PC-9 (cell line): ENCODE results near the gene THOC6. TPM values are rescaled to one million over a fixed set of nuclear protein-coding genes. Genes with fewer than 3 reads are reported as not detected.

ENCODE experiments used
- BruUV-seq: library from RNA; stranded (reverse); fragments of 400-500 nt; replicated peaks from 2 replicates; lab custom pipeline; 2021; lab: Mats Ljungman, UMichigan
- CTCF ChIA-PET: fragments of 300-600 bp; sonication (Branson Sonifier 250); formaldehyde crosslinking; loops from one replicate; lab custom pipeline; 2022; ENCODE audit warnings: antibody characterized with exemption; lab: Charles Lee
- POLR2A ChIA-PET: fragments of 300-600 bp; sonication (Branson Sonifier 250); formaldehyde crosslinking; loops from one replicate; lab custom pipeline; 2022; ENCODE audit warnings: antibody characterized with exemption; ENCODE audit not compliant: unreplicated experiment; lab: Charles Lee
- DNase-seq, 2 experiments: peaks; one replicate each; pipeline versions ENCODE4 v3.0.0 to v3.0.0-alpha.2; 2015 to 2022; ENCODE audit warnings: mixed read lengths in 1 of 2
- H2AFZ ChIP-seq: fragments of 200-600 bp; sonication (generic); 2 replicates; pipeline ENCODE4 v1.8.1; 2017; ENCODE audit warnings: antibody characterized with exemption
- H3F3A ChIP-seq: fragments of 200-600 bp; sonication (generic); 2 replicates; pipeline ENCODE4 v1.8.1; 2017; ENCODE audit warnings: antibody characterized with exemption, mild to moderate bottlenecking, low read depth; ENCODE audit not compliant: insufficient read depth
- H3K27ac ChIP-seq: fragments of 200-600 bp; sonication (generic); 2 replicates; pipeline ENCODE4 v1.6.1; 2016; ENCODE audit warnings: mixed run types
- H3K27me3 ChIP-seq: fragments of 200-600 bp; sonication (generic); 2 replicates; pipeline ENCODE4 v1.6.1; 2016; ENCODE audit warnings: low read depth, mixed run types; ENCODE audit not compliant: insufficient read depth
- H3K36me3 ChIP-seq: fragments of 200-600 bp; sonication (generic); 2 replicates; pipeline ENCODE4 v1.6.1; 2016; ENCODE audit warnings: low read depth, mixed run types
- H3K4me1 ChIP-seq: fragments of 200-600 bp; sonication (generic); replicated peaks from 2 replicates; pipeline ENCODE4 v1.6.1; 2016; ENCODE audit warnings: mixed run types; ENCODE audit not compliant: insufficient read depth
- H3K4me2 ChIP-seq: fragments of 200-600 bp; sonication (generic); 2 replicates; pipeline ENCODE4 v1.6.1; 2017; ENCODE audit warnings: mixed run types
- H3K4me3 ChIP-seq: fragments of 200-600 bp; sonication (generic); 2 replicates; pipeline ENCODE4 v1.6.1; 2016; ENCODE audit warnings: mixed run types
- H3K79me2 ChIP-seq: fragments of 200-600 bp; sonication (generic); 2 replicates; pipeline ENCODE4 v1.6.1; 2017; ENCODE audit warnings: low read depth, mixed run types
- H3K9me2 ChIP-seq: fragments of 200-600 bp; sonication (generic); 2 replicates; pipeline ENCODE4 v1.8.1; 2017; ENCODE audit warnings: mild to moderate bottlenecking; ENCODE audit not compliant: insufficient read depth
- H3K9me3 ChIP-seq: fragments of 200-600 bp; sonication (generic); 2 replicates; pipeline ENCODE4 v1.8.1; 2016; ENCODE audit warnings: low read depth; ENCODE audit not compliant: insufficient read depth
- H4K20me1 ChIP-seq: fragments of 200-600 bp; sonication (generic); 2 replicates; pipeline ENCODE4 v1.8.1; 2017; ENCODE audit not compliant: insufficient read depth
- EZH2 ChIP-seq: fragments of 200-600 bp; sonication (generic); IDR thresholded peaks from 2 replicates; pipeline ENCODE4 v1.8.0; 2017; ENCODE audit warnings: antibody characterized with exemption, low read depth
- intact Hi-C: fragments of 100-400 bp; cut with micrococcal nuclease; formaldehyde crosslinking; loops from one replicate; pipeline ENCODE4 v1.10.0; 2022; ENCODE audit not compliant: unreplicated experiment
- total RNA-seq: library from RNA; stranded (reverse); gene quantifications from 2 replicates; pipeline ENCODE4 v1.2.3, GENCODE V29; 2021
- TF ChIP-seq, protein P1 (sequence below): fragments of 200-600 bp; sonication (generic); conservative IDR thresholded peaks from 2 replicates; pipeline ENCODE4 v1.6.1; 2017; ENCODE audit warnings: mixed run types, antibody characterized with exemption, mild to moderate bottlenecking, moderate library complexity

THOC6 gene
- total RNA-seq, 1 experiment from 2014 or later, result 69.9 TPM

DNA sequence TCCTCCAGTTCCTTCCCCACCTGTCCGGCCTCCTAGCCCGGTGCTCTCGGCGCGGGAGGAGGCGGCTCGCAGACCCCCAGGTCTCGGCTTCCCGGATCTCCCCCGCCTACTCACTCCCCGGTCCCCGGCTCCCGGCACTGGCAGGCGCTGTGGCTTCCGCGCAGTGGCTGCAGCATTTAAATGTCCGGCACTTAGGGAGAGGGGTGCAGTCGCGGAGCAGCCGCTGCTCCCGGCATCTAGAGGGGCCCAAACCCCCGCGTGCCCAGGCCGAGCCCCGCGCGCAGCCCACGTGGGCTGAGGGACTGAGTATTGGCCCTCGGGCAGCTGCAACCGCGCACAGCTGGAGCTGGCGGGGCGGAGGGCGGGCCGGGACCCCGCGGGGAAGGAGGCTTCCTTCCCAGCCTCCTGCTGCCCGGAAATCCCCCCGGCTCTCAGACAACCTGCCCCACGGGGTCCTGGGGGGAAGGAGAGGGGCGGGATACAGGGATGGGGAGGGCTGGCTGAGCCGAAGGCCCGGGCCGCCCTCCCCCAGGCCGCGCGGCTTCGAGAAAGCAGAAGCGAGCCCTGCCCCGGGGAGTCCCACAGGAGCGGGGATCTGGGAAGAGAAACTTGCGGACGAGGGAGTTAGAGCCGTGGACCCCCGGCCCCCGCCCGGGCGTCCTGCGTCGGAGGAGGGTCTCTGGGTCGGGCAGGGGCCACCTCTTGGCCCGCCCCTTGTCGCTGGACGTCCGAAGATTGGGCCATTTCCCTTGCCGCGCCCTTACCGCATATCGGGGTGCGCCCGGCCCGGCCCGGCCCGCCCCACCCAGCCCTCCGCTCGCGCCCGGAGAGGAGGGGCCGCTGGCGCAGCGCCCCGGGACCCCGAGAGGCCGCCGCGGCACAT lies 22.2 kb downstream of the THOC6 start, which contains the start of gene MMP25:
MMP25 (plus strand) TSS at position 804 of the 883 bp plus-strand sequence. CDS start 357 bp downstream, outside the sequence.
- DNase-seq, result no peak
- H4K20me1 ChIP-seq, result no peaks in the 10 kb centered on the region
- peaks cover 8% of the 10 kb centered on the region; the same call in 1 of the 2 replicates for H3K4me1 ChIP-seq
- no peak within 1 kb of the TSS for H3K27ac ChIP-seq
- 0 out of 2 replicates have a peak, but pooled peaks have one; percentile 39 for TF ChIP-seq EZH2
- TF ChIP-seq, protein P1, sequence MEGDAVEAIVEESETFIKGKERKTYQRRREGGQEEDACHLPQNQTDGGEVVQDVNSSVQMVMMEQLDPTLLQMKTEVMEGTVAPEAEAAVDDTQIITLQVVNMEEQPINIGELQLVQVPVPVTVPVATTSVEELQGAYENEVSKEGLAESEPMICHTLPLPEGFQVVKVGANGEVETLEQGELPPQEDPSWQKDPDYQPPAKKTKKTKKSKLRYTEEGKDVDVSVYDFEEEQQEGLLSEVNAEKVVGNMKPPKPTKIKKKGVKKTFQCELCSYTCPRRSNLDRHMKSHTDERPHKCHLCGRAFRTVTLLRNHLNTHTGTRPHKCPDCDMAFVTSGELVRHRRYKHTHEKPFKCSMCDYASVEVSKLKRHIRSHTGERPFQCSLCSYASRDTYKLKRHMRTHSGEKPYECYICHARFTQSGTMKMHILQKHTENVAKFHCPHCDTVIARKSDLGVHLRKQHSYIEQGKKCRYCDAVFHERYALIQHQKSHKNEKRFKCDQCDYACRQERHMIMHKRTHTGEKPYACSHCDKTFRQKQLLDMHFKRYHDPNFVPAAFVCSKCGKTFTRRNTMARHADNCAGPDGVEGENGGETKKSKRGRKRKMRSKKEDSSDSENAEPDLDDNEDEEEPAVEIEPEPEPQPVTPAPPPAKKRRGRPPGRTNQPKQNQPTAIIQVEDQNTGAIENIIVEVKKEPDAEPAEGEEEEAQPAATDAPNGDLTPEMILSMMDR, result no peak
- intact Hi-C loops, result no loop called here
- H3K79me2 ChIP-seq, result no peaks in the 10 kb centered on the region
- H3K27me3 ChIP-seq, result no peaks in the 10 kb centered on the region
- H3K9me2 ChIP-seq, result no peaks in the 10 kb centered on the region
- peak within 1 kb of the TSS; percentile 86 for H2AFZ ChIP-seq
- peaks cover 15% of the 10 kb centered on the region; the same call in 1 of the 2 replicates for H3F3A ChIP-seq
- BruUV-seq, result no TSS peak
- H3K4me2 ChIP-seq, result peak within 1 kb of the TSS; percentile 100
- peak within 1 kb of the TSS; percentile 92 for H3K4me3 ChIP-seq
- POLR2A ChIA-PET, result interaction anchor here (0.7 kb wide), 1 partner anchor 468 kb away, joined by 5 read pairs; no protein-coding TSS in a partner anchor
- CTCF ChIA-PET, result interaction anchor here (0.9 kb wide), 1 partner anchor 13 kb away, joined by 3 read pairs; no protein-coding TSS in a partner anchor
- H3K36me3 ChIP-seq, result no peaks in the 10 kb centered on the region
- H3K9me3 ChIP-seq, result no peaks in the 10 kb centered on the region

DNA sequence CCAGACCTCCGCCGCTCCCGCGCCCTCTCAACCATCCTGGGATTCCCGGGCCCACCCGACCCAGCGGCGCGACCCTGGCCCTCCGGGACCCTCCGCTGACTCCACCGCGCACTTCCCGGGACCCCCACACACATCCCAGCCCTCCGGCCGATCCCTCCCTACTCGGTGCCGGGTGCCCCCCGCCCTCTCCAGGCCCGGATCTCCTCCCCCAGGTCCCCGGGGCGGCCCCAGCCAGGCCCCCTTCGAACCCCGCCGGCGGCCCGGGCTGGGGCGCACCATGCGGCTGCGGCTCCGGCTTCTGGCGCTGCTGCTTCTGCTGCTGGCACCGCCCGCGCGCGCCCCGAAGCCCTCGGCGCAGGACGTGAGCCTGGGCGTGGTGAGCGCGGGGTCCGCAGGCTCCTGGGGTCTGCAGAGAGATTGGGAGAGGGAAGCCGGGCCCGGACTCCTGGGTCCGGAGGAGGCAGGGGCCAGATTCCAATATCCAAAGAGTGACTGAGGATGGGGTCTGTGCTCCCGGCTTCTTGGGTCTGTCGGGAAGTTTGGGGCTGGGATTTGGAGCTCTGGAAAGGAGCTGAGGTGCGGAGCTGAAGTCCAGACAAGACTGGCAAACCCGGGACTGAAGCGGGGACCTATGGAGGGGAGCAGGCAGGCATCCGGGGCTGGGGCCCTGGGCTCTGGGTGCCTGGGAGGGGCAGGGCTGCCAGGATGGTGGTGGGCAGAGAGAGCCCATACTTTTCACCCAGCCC lies 23.0 kb downstream of the THOC6 start:
- POLR2A ChIA-PET, result interaction anchor here (0.6 kb wide), 1 partner anchor 52 kb away, joined by 4 read pairs; no protein-coding TSS in a partner anchor
- Histone ChIP-seq H3K36me3 (no peaks in the 10 kb centered on the region), H3K4me3 (no peak overlapping the region; the same call in 1 of the 2 replicates), H3K27ac (no peak overlapping the region), H3F3A (peaks cover 15% of the 10 kb centered on the region; the same call in 1 of the 2 replicates), H2AFZ (no peak overlapping the region), H3K4me2 (no peak overlapping the region), H3K27me3 (no peaks in the 10 kb centered on the region), H3K9me3 (no peaks in the 10 kb centered on the region), H4K20me1 (no peaks in the 10 kb centered on the region), H3K79me2 (no peaks in the 10 kb centered on the region), H3K9me2 (no peaks in the 10 kb centered on the region), H3K4me1 (peaks cover 8% of the 10 kb centered on the region; the same call in 1 of the 2 replicates)
- BruUV-seq, result no TSS peak
- CTCF ChIA-PET, result no interaction called here
- intact Hi-C loops, result no loop called here
- no peak for DNase-seq
- TF ChIP-seq, protein P1, result no peak
- TF ChIP-seq EZH2, result no peak

DNA sequence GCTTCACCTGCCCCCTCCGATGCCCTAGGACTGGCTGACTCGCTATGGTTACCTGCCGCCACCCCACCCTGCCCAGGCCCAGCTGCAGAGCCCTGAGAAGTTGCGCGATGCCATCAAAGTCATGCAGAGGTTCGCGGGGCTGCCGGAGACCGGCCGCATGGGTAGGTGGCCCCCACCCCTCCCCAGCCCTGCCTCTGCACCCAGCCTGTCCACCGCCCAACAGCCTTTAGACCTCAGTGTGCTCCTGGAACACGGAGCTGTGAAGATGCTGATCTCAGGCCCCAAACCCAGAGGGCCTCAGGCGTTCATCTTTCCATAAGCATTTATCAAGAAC lies 23.5 kb downstream of the THOC6 start:
- H3K9me3 ChIP-seq, result no peaks in the 10 kb centered on the region
- H3K79me2 ChIP-seq, result no peaks in the 10 kb centered on the region
- ChIA-PET POLR2A (interaction anchor here (0.6 kb wide), 2 partner anchors 26 to 53 kb away, joined by 4 to 5 read pairs; no protein-coding TSS in a partner anchor), CTCF (no interaction called here)
- no TSS peak for BruUV-seq
- TF ChIP-seq EZH2, result no peak
- TF ChIP-seq, protein P1, result no peak
- H4K20me1 ChIP-seq, result no peaks in the 10 kb centered on the region
- H3K27ac ChIP-seq, result no peak overlapping the region
- no peak overlapping the region for H3K4me3 ChIP-seq
- no peaks in the 10 kb centered on the region for H3K36me3 ChIP-seq
- peaks cover 15% of the 10 kb centered on the region; the same call in 1 of the 2 replicates for H3F3A ChIP-seq
- H3K27me3 ChIP-seq, result no peaks in the 10 kb centered on the region
- H3K9me2 ChIP-seq, result no peaks in the 10 kb centered on the region
- no peak overlapping the region for H3K4me2 ChIP-seq
- peaks cover 8% of the 10 kb centered on the region; the same call in 1 of the 2 replicates for H3K4me1 ChIP-seq
- DNase-seq, result no peak
- intact Hi-C loops, result no loop called here
- H2AFZ ChIP-seq, result no peak overlapping the region
